Gastrocnemius medialis (tissue), 4 donors: ENCODE data around the gene CDKN3.

Experiments used
- POLR2A ChIP-seq, 2 donors: fragments of 450-650 bp; IDR thresholded peaks; one replicate each; pipeline ENCODE4 v1.6.1; 2017; ENCODE audit warnings: antibody characterized with exemption in 2 of 2, mild to moderate bottlenecking in 2 of 2, moderate library complexity in 2 of 2
- TF ChIP-seq, protein P1 (sequence below), 5 experiments: fragments of 450-650 bp in 3 of 5; fragments of 200-600 bp in 2 of 5; sonication (generic) in 2 of 5; IDR thresholded peaks in 4 of 5; conservative IDR thresholded peaks in 1 of 5; 1 replicate in 4 of 5; 2 replicates in 1 of 5; pipeline ENCODE4 v1.5.1; 2016 to 2019; ENCODE audit warnings: antibody characterized with exemption in 5 of 5, mild to moderate bottlenecking in 3 of 5, moderate library complexity in 3 of 5

GRCh38 chr14:54457609-54457996 lies 60.8 kb downstream of the CDKN3 start:
- TF ChIP-seq POLR2A (IDR thresholded peaks at IDR 0.05): no peak
- TF ChIP-seq, protein P1, sequence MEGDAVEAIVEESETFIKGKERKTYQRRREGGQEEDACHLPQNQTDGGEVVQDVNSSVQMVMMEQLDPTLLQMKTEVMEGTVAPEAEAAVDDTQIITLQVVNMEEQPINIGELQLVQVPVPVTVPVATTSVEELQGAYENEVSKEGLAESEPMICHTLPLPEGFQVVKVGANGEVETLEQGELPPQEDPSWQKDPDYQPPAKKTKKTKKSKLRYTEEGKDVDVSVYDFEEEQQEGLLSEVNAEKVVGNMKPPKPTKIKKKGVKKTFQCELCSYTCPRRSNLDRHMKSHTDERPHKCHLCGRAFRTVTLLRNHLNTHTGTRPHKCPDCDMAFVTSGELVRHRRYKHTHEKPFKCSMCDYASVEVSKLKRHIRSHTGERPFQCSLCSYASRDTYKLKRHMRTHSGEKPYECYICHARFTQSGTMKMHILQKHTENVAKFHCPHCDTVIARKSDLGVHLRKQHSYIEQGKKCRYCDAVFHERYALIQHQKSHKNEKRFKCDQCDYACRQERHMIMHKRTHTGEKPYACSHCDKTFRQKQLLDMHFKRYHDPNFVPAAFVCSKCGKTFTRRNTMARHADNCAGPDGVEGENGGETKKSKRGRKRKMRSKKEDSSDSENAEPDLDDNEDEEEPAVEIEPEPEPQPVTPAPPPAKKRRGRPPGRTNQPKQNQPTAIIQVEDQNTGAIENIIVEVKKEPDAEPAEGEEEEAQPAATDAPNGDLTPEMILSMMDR (IDR thresholded peaks at IDR 0.05 in 4 of 5, conservative IDR thresholded peaks at IDR 0.05 in 1 of 5): no peak
